ENCODE results near the gene IGSF3. TPM values are rescaled to one million over a fixed set of nuclear protein-coding genes. Genes with fewer than 3 reads are reported as not detected.

Gene IGSF3
- total and polyA plus RNA-seq, 2 of the 13 experiments (the other 11 are each of a cell fraction or from before 2014, with no cell fraction given), result 0.11 to 0.16 TPM

GRCh38 chr1:116686175-116686574, 18.6 kb upstream of the IGSF3 start:
- FAIRE-seq, result no peak
- POLR2A ChIA-PET, result no interaction called here

GRCh38 chr1:116684575-116684974, 17.0 kb upstream of the IGSF3 start:
- no peak overlapping the region for H3K4me3 ChIP-seq (replicated peaks in 1 of 3; ENCODE audit: insufficient read depth in 1 of 3, low read depth in 2 of 3, low read length in 3 of 3)
- no peak overlapping the region for H2AFZ ChIP-seq (ENCODE audit: low read length)
- ChIA-PET CTCF (ENCODE audit: low intra/inter-chr PET ratio, low total read pairs) (no interaction called here), POLR2A (no interaction called here)
- H3K79me2 ChIP-seq (ENCODE audit: insufficient read depth, low read length), result no peaks in the 10 kb centered on the region
- in situ Hi-C loops (cut with HindIII; ENCODE audit: extremely low pct_ligation_motif_present, low pct_unique_long_range_greater_than_20kb) (no loop called here), intact Hi-C loops (cut with micrococcal nuclease; ENCODE audit: unreplicated experiment) (no loop called here)
- FAIRE-seq (no peak), ATAC-seq (no peak), DNase-seq (ENCODE audit: low spot score) (no peak)
- no peaks in the 10 kb centered on the region for H3K27me3 ChIP-seq (ENCODE audit: control insufficient read depth in 1 of 2, insufficient read depth in 2 of 2, low read length in 2 of 2)
- no peaks in the 10 kb centered on the region for H3K36me3 ChIP-seq (replicated peaks in 1 of 2; ENCODE audit: control insufficient read depth in 1 of 2, insufficient read depth in 2 of 2, low read length in 2 of 2)
- no TSS peak for BruUV-seq (replicated peaks)
- H3K9me3 ChIP-seq (ENCODE audit: low read length), result no peaks in the 10 kb centered on the region
- no peaks in the 10 kb centered on the region for H4K20me1 ChIP-seq (ENCODE audit: insufficient read depth, low read length)
- no peak overlapping the region for H3K9ac ChIP-seq (ENCODE audit: insufficient read depth, low read depth, low read length)
- H3K27ac ChIP-seq (ENCODE audit: extremely low read length, insufficient read depth, low read length), result no peak overlapping the region
- H3K4me2 ChIP-seq (ENCODE audit: low read depth, low read length), result no peak overlapping the region
- 0% methylated on average over 2 of the region's 2 CpGs for WGBS (ENCODE audit: low lambda C conversion rate)
- 0 out of 2 replicates have a peak, but pooled peaks cover 7% of the 10 kb centered on the region for H3K4me1 ChIP-seq (ENCODE audit: insufficient read depth, low read length)
- TF ChIP-seq NFE2L2 (IDR thresholded peaks at IDR 0.05; ENCODE audit: low read length) (no peak), DZIP1 (CRISPR knock-in tag; IDR thresholded peaks at IDR 0.05) (no peak), ZFP90 (CRISPR knock-in tag; IDR thresholded peaks at IDR 0.05; ENCODE audit: borderline replicate concordance) (no peak), HMGXB4 (CRISPR knock-in tag; IDR thresholded peaks at IDR 0.05; ENCODE audit: borderline replicate concordance in 1 of 2, low read depth in 1 of 2) (no peak), ZNF414 (CRISPR knock-in tag; IDR thresholded peaks at IDR 0.05) (no peak), ZNF362 (CRISPR knock-in tag; IDR thresholded peaks at IDR 0.05; ENCODE audit: borderline replicate concordance) (no peak), HNF4A (CRISPR knock-in tag; IDR thresholded peaks at IDR 0.05) (no peak)

More at GRCh38 chr1:116686175-116686574, 18.6 kb upstream of the IGSF3 start:
- TF ChIP-seq ZNF225 (CRISPR knock-in tag; IDR thresholded peaks at IDR 0.05), result no peak
- no peak for TF ChIP-seq TCF7 (IDR thresholded peaks at IDR 0.05; ENCODE audit: low read depth)
- TF ChIP-seq GABPB1 (CRISPR knock-in tag; IDR thresholded peaks at IDR 0.05), result no peak
- no peak for TF ChIP-seq CENPBD1 (CRISPR knock-in tag; IDR thresholded peaks at IDR 0.05; ENCODE audit: borderline replicate concordance, low read depth)
- in situ Hi-C loops (cut with HindIII; ENCODE audit: extremely low pct_ligation_motif_present, low pct_unique_long_range_greater_than_20kb) (no loop called here), intact Hi-C loops (cut with micrococcal nuclease; ENCODE audit: unreplicated experiment) (no loop called here)
- ATAC-seq (no peak), DNase-seq (ENCODE audit: low spot score) (no peak)
- no TSS peak for BruUV-seq (replicated peaks)
- Histone ChIP-seq H3K9ac (ENCODE audit: insufficient read depth, low read depth, low read length) (no peak overlapping the region), H2AFZ (ENCODE audit: low read length) (no peak overlapping the region), H3K79me2 (ENCODE audit: insufficient read depth, low read length) (no peaks in the 10 kb centered on the region), H4K20me1 (ENCODE audit: insufficient read depth, low read length) (no peaks in the 10 kb centered on the region), H3K4me2 (ENCODE audit: low read depth, low read length) (no peak overlapping the region), H3K27me3 (ENCODE audit: control insufficient read depth in 1 of 2, insufficient read depth in 2 of 2, low read length in 2 of 2) (no peaks in the 10 kb centered on the region), H3K9me3 (ENCODE audit: low read length) (no peaks in the 10 kb centered on the region), H3K27ac (ENCODE audit: extremely low read length, insufficient read depth, low read length) (no peak overlapping the region), H3K4me3 (replicated peaks in 1 of 3; ENCODE audit: insufficient read depth in 1 of 3, low read depth in 2 of 3, low read length in 3 of 3) (no peak overlapping the region), H3K4me1 (ENCODE audit: insufficient read depth, low read length) (0 out of 2 replicates have a peak, but pooled peaks cover 7% of the 10 kb centered on the region), H3K36me3 (replicated peaks in 1 of 2; ENCODE audit: control insufficient read depth in 1 of 2, insufficient read depth in 2 of 2, low read length in 2 of 2) (no peaks in the 10 kb centered on the region)
- CTCF ChIA-PET (ENCODE audit: low intra/inter-chr PET ratio, low total read pairs), result no interaction called here
- 50% methylated on average over 7 of the region's 7 CpGs for WGBS (ENCODE audit: low lambda C conversion rate)
